Osteocyte (in vitro differentiated cells): Measurements from ENCODE around the gene PCSK2. TPM values are rescaled to one million over a fixed set of nuclear protein-coding genes. Genes with fewer than 3 reads are reported as not detected.

ENCODE experiments used
- DNase-seq: peaks from one replicate; pipeline ENCODE4 v3.0.0; 2021; ENCODE audit warnings: mixed read lengths; ENCODE audit not compliant: unreplicated experiment; ENCODE audit errors: extremely low spot score
- H3K27ac Mint-ChIP-seq: one replicate; pipeline ENCODE4 v1.8.0; 2021; ENCODE audit warnings: mild to moderate bottlenecking, mixed read lengths; ENCODE audit not compliant: unreplicated experiment
- H3K27me3 Mint-ChIP-seq: one replicate; pipeline ENCODE4 v1.8.0; 2021; ENCODE audit warnings: mixed read lengths; ENCODE audit not compliant: unreplicated experiment
- H3K36me3 Mint-ChIP-seq: one replicate; pipeline ENCODE4 v1.8.0; 2021; ENCODE audit warnings: mixed read lengths; ENCODE audit not compliant: unreplicated experiment
- H3K4me1 Mint-ChIP-seq: one replicate; pipeline ENCODE4 v1.8.0; 2021; ENCODE audit warnings: mixed read lengths; ENCODE audit not compliant: unreplicated experiment
- H3K4me3 Mint-ChIP-seq: one replicate; pipeline ENCODE4 v1.8.0; 2021; ENCODE audit warnings: mild to moderate bottlenecking, moderate library complexity, mixed read lengths; ENCODE audit not compliant: unreplicated experiment
- H3K9me3 Mint-ChIP-seq: one replicate; pipeline ENCODE4 v1.8.0; 2021; ENCODE audit warnings: mixed read lengths; ENCODE audit not compliant: unreplicated experiment
- total RNA-seq: library from RNA; stranded (reverse); gene quantifications from 2 replicates; pipeline ENCODE4 v1.2.1, GENCODE V29; 2021
- TF ChIP-seq, protein P1 (sequence below): fragments of 200-600 bp; sonication (generic); IDR thresholded peaks from 2 replicates; pipeline ENCODE4 v1.5.0; 2021; ENCODE audit warnings: antibody characterized with exemption, mild to moderate bottlenecking, moderate library complexity

Gene PCSK2
- total RNA-seq, 1 donor from 2014 or later: not detected

DNA sequence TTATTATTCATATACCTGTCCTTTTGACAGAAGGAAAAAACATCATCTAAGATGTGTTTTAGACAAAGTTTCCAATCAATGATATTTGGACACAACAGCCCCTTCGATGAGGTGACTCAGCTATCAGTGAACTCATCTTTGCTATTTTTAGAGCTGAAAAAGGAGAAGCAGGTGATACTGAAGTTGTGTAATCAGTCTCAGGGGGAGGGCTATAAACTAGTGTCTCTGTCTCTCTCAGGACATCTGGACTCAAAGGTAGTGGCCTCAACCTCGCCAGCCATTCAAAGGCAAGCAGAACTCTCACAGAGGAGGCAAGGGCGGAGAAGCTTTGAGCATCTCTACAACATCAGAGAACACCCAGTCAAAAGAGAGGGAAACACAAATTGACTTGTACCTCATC is 168.9 kb downstream of the PCSK2 start:
- Mint-ChIP-seq H3K27ac (no peak overlapping the region), H3K4me1 (no peaks in the 10 kb centered on the region), H3K36me3 (no peaks in the 10 kb centered on the region), H3K4me3 (no peak overlapping the region), H3K9me3 (no peaks in the 10 kb centered on the region), H3K27me3 (peaks cover 15% of the 10 kb centered on the region)
- no peak for DNase-seq
- TF ChIP-seq, protein P1, sequence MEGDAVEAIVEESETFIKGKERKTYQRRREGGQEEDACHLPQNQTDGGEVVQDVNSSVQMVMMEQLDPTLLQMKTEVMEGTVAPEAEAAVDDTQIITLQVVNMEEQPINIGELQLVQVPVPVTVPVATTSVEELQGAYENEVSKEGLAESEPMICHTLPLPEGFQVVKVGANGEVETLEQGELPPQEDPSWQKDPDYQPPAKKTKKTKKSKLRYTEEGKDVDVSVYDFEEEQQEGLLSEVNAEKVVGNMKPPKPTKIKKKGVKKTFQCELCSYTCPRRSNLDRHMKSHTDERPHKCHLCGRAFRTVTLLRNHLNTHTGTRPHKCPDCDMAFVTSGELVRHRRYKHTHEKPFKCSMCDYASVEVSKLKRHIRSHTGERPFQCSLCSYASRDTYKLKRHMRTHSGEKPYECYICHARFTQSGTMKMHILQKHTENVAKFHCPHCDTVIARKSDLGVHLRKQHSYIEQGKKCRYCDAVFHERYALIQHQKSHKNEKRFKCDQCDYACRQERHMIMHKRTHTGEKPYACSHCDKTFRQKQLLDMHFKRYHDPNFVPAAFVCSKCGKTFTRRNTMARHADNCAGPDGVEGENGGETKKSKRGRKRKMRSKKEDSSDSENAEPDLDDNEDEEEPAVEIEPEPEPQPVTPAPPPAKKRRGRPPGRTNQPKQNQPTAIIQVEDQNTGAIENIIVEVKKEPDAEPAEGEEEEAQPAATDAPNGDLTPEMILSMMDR: no peak

DNA sequence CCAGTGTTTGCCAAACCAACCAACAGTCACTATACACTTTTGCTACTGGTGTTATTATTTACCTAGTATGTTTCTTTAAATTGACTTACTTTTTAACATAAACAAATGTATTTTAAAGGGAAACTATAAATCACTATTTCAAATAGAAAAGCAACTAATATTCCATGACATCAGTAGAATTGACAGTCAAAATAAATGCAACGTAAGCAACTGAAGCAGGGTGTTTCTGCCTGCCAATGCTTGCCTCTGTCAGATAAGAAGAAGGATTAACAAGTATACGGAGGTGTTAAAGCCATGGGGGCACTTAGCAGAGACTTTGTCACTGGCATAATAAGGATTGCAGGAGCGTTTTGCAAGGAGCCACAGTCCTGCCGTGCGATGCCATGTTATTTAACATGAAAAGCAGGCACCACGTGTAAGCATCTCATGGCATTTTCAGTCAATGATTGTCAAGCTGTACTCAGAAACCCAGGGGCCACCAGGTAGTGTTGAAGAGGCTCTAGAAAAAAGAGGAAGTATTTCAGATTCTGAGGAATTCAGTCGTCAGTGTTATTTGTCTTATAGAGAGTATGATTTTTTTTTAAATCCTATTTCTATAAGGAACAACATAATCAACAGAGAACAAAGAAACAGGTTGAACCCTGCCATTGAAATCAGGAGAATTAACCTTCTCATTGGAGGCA is 172.6 kb downstream of the PCSK2 start:
- Mint-ChIP-seq H3K27ac (no peak overlapping the region), H3K27me3 (peaks cover 20% of the 10 kb centered on the region), H3K36me3 (no peaks in the 10 kb centered on the region), H3K4me3 (no peak overlapping the region), H3K9me3 (no peaks in the 10 kb centered on the region), H3K4me1 (no peaks in the 10 kb centered on the region)
- TF ChIP-seq, protein P1: no peak
- no peak for DNase-seq

DNA sequence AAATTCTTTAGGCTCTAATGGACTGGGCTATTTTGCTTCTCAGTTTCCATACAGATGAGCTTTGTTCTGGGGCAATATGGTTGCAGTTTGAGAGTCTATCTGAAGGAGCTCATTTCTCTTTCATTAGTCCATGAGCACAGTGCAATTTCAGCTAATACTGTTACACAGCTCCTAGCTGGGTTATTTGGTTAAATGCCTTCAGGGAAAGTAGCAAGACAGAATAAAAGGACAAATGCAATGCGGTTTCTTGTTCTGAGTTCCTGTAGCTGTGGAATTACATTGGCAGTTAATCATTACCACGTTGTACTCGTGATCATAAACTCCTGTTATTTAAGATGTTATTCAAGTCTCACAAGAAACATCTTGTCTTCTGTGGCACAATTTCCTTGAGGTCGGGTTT is 176.6 kb downstream of the PCSK2 start:
- H3K4me3 Mint-ChIP-seq: no peak overlapping the region
- H3K36me3 Mint-ChIP-seq: no peaks in the 10 kb centered on the region
- no peaks in the 10 kb centered on the region for H3K9me3 Mint-ChIP-seq
- no peaks in the 10 kb centered on the region for H3K4me1 Mint-ChIP-seq
- H3K27ac Mint-ChIP-seq: no peak overlapping the region
- peaks cover 25% of the 10 kb centered on the region for H3K27me3 Mint-ChIP-seq
- TF ChIP-seq, protein P1: no peak
- DNase-seq: no peak

DNA sequence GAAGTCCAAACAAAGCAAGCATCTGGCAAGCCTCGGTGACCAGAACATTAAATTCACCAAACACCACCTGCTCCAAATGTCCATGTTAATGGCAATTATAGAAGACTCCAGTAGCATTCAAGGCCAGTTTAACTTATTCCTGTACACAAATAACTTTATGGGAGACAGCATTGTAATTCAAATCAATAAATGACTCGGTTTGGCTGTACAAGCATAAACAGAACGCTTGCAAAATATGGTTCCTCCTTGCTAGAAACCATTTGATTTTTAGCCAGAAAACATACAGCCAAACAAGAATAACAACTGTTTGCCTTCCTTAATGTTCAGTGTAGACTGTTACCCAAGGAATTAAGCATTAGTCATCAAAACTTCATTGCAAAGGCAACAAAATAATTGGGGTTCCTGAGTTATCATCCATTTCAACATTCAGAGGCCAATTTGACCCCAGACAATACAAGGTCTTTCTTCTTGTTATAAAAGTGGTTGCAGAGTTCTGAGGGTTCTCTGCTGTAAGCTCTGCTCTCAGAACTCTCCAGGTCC is 179.3 kb downstream of the PCSK2 start:
- no peaks in the 10 kb centered on the region for H3K4me1 Mint-ChIP-seq
- DNase-seq: no peak
- no peaks in the 10 kb centered on the region for H3K9me3 Mint-ChIP-seq
- H3K27me3 Mint-ChIP-seq: peaks cover 26% of the 10 kb centered on the region
- TF ChIP-seq, protein P1: no peak
- no peaks in the 10 kb centered on the region for H3K36me3 Mint-ChIP-seq
- no peak overlapping the region for H3K27ac Mint-ChIP-seq
- H3K4me3 Mint-ChIP-seq: no peak overlapping the region

DNA sequence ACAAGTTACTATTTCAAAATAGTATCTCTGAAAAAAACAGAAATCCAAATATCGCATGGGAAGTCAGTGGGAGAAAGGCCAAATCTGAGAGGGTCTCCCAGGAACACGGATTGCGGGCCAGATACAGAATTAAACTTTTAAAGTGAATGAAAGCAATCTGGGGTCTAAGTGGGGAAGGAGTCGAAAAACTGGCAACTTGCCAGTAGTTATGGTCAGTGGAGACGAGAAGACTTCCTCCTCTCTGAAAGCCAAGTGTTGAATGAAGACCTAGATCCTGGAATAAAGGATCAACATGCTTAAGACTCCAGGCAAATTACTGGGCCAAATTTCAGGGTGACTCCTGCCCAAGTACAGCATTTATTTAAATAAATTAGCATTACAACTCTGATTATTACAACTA is 180.7 kb downstream of the PCSK2 start:
- DNase-seq: no peak
- H3K4me3 Mint-ChIP-seq: no peak overlapping the region
- no peaks in the 10 kb centered on the region for H3K36me3 Mint-ChIP-seq
- TF ChIP-seq, protein P1: no peak
- H3K27ac Mint-ChIP-seq: no peak overlapping the region
- H3K27me3 Mint-ChIP-seq: peaks cover 29% of the 10 kb centered on the region
- H3K4me1 Mint-ChIP-seq: no peaks in the 10 kb centered on the region
- no peaks in the 10 kb centered on the region for H3K9me3 Mint-ChIP-seq
